CD14-positive monocyte (primary cell): ENCODE results near the gene UGT1A6. TPM values are rescaled to one million over a fixed set of nuclear protein-coding genes. Genes with fewer than 3 reads are reported as not detected.

ENCODE experiments used
- DNase-seq, 3 donors: peaks; one replicate each; pipeline ENCODE4 v3.0.0-alpha.2; 2011 to 2022
- H2AFZ ChIP-seq: 2 replicates; pipeline ENCODE4 v1.6.0; 2012; ENCODE audit warnings: mild to moderate bottlenecking, low read depth, low read length, inconsistent platforms; ENCODE audit not compliant: insufficient read depth, poor library complexity, severe bottlenecking
- H3K27ac ChIP-seq, 2 donors: 1 replicate in 1 of 2; 2 replicates in 1 of 2; pipeline ENCODE4 v1.5.1; 2012 to 2013; ENCODE audit warnings: low read length in 2 of 2, control low read depth in 1 of 2, inconsistent platforms in 1 of 2, low read depth in 1 of 2, mild to moderate bottlenecking in 1 of 2
- H3K27me3 ChIP-seq, 2 donors: one replicate each; pipeline versions ENCODE4 v1.6.0 to v1.6.1; 2011 to 2013; ENCODE audit warnings: low read length in 2 of 2; ENCODE audit not compliant: control insufficient read depth in 2 of 2, insufficient read depth in 2 of 2
- H3K36me3 ChIP-seq, 2 donors: replicated peaks in 1 of 2; 1 replicate in 1 of 2; 2 replicates in 1 of 2; pipeline versions ENCODE4 v1.5.1 to v1.6.1; 2012 to 2013; ENCODE audit warnings: low read length in 2 of 2, control low read depth in 1 of 2, inconsistent platforms in 1 of 2, mild to moderate bottlenecking in 1 of 2; ENCODE audit not compliant: insufficient read depth in 2 of 2, control insufficient read depth in 1 of 2
- H3K4me1 ChIP-seq, 2 donors: 1 replicate in 1 of 2; 2 replicates in 1 of 2; pipeline versions ENCODE4 v1.5.1 to v1.6.1; 2012 to 2013; ENCODE audit warnings: low read length in 2 of 2, control low read depth in 1 of 2, inconsistent platforms in 1 of 2, mild to moderate bottlenecking in 1 of 2, moderate library complexity in 1 of 2; ENCODE audit not compliant: insufficient read depth in 2 of 2, control insufficient read depth in 1 of 2
- H3K4me2 ChIP-seq: replicated peaks from 2 replicates; pipeline ENCODE3; 2012; ENCODE audit warnings: low read length, moderate library complexity, mild to moderate bottlenecking; ENCODE audit not compliant: poor library complexity, severe bottlenecking; ENCODE audit errors: extremely low read depth
- H3K4me3 ChIP-seq, 3 experiments: fragments of 200-600 bp in 1 of 3; sonication (generic) in 1 of 3; replicated peaks in 1 of 3; 1 replicate in 2 of 3; 2 replicates in 1 of 3; pipeline ENCODE4 v1.5.1; 2011 to 2013; ENCODE audit warnings: low read length in 3 of 3, mild to moderate bottlenecking in 3 of 3, control low read depth in 2 of 3, low read depth in 2 of 3, inconsistent platforms in 1 of 3, moderate library complexity in 1 of 3
- H3K79me2 ChIP-seq: 2 replicates; pipeline ENCODE4 v1.6.0; 2012; ENCODE audit warnings: mild to moderate bottlenecking, control low read depth, inconsistent platforms, low read length, moderate library complexity; ENCODE audit not compliant: insufficient read depth
- H3K9ac ChIP-seq: 2 replicates; pipeline ENCODE4 v1.6.0; 2017; ENCODE audit warnings: low read length, mild to moderate bottlenecking; ENCODE audit not compliant: insufficient read depth, poor library complexity, severe bottlenecking
- H3K9me3 ChIP-seq, 2 donors: replicated peaks in 1 of 2; 1 replicate in 1 of 2; 2 replicates in 1 of 2; pipeline versions ENCODE4 v1.5.1 to v1.6.1; 2012 to 2013; ENCODE audit warnings: low read length in 2 of 2, control low read depth in 1 of 2; ENCODE audit not compliant: control insufficient read depth in 1 of 2, insufficient read depth in 1 of 2
- H4K20me1 ChIP-seq: 2 replicates; pipeline ENCODE4 v1.6.0; 2012; ENCODE audit warnings: mild to moderate bottlenecking, low read length, control low read depth, moderate library complexity; ENCODE audit not compliant: insufficient read depth
- H3K27ac Mint-ChIP-seq, 7 donors: one replicate each; pipeline ENCODE4 v1.8.0; 2020; ENCODE audit warnings: mild to moderate bottlenecking in 7 of 7, mixed read lengths in 7 of 7, moderate library complexity in 6 of 7, inconsistent platforms in 2 of 7
- H3K27me3 Mint-ChIP-seq, 3 donors: one replicate each; pipeline ENCODE4 v1.8.0; 2021 to 2022; ENCODE audit warnings: low read depth in 3 of 3, mild to moderate bottlenecking in 3 of 3, mixed read lengths in 3 of 3, moderate library complexity in 3 of 3, inconsistent platforms in 1 of 3
- H3K36me3 Mint-ChIP-seq, 2 donors: one replicate each; pipeline ENCODE4 v1.8.0; 2020; ENCODE audit warnings: mixed read lengths in 2 of 2, inconsistent platforms in 1 of 2, mild to moderate bottlenecking in 1 of 2
- H3K4me1 Mint-ChIP-seq: one replicate; pipeline ENCODE4 v1.8.0; 2020; ENCODE audit warnings: mild to moderate bottlenecking, mixed read lengths
- H3K4me3 Mint-ChIP-seq, 2 donors: one replicate each; pipeline ENCODE4 v1.8.0; 2020; ENCODE audit warnings: mild to moderate bottlenecking in 2 of 2, mixed read lengths in 2 of 2, moderate library complexity in 1 of 2
- H3K9me3 Mint-ChIP-seq, 7 donors: one replicate each; pipeline ENCODE4 v1.8.0; 2020 to 2022; ENCODE audit warnings: mixed read lengths in 7 of 7, mild to moderate bottlenecking in 6 of 7, moderate library complexity in 6 of 7, inconsistent platforms in 2 of 7
- WGBS: methylation state at CpG from one replicate; pipeline ENCODE4 v1.1.5; 2013; ENCODE audit warnings: missing lambda C conversion rate; ENCODE audit not compliant: insufficient coverage; 5-methylcytosine and 5-hydroxymethylcytosine counted together
- intact Hi-C, 2 donors: fragments of 100-400 bp; cut with micrococcal nuclease; formaldehyde crosslinking; loops; one replicate each; pipeline versions ENCODE4 v1.15.0 to v1.15.1; 2023
- polyA plus RNA-seq, 3 donors: library from polyadenylated mRNA; depleted of rRNA in 1 of 3; unstranded in 2 of 3; stranded (reverse) in 1 of 3; fragments of 300-500 nt in 2 of 3; fragments of >200 nt in 1 of 3; fragmentation: Illumina TruSeq in 2 of 3; gene quantifications; 1 replicate in 2 of 3; 2 replicates in 1 of 3; pipeline ENCODE4 v1.2.3, GENCODE V29; 2012 to 2021
- TF ChIP-seq, protein P1 (sequence below): fragments of 200-600 bp; IDR thresholded peaks from one replicate; pipeline ENCODE4 v1.8.0; 2022; ENCODE audit warnings: antibody characterized with exemption, mild to moderate bottlenecking

The UGT1A6 gene
- polyA plus RNA-seq, 3 donors, result not detected

GRCh38 chr2:233758849-233759248 is 66.2 kb downstream of the UGT1A6 start:
- H3K9ac ChIP-seq, result no peak overlapping the region
- H3K9me3 ChIP-seq, result peaks cover 0 to 4% of the 10 kb centered on the region in 2 donors
- no peak overlapping the region for H3K4me2 ChIP-seq
- no peak overlapping the region for H2AFZ ChIP-seq
- DNase-seq, result no peak
- TF ChIP-seq, protein P1, sequence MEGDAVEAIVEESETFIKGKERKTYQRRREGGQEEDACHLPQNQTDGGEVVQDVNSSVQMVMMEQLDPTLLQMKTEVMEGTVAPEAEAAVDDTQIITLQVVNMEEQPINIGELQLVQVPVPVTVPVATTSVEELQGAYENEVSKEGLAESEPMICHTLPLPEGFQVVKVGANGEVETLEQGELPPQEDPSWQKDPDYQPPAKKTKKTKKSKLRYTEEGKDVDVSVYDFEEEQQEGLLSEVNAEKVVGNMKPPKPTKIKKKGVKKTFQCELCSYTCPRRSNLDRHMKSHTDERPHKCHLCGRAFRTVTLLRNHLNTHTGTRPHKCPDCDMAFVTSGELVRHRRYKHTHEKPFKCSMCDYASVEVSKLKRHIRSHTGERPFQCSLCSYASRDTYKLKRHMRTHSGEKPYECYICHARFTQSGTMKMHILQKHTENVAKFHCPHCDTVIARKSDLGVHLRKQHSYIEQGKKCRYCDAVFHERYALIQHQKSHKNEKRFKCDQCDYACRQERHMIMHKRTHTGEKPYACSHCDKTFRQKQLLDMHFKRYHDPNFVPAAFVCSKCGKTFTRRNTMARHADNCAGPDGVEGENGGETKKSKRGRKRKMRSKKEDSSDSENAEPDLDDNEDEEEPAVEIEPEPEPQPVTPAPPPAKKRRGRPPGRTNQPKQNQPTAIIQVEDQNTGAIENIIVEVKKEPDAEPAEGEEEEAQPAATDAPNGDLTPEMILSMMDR, result no peak
- H3K27me3 ChIP-seq, result no peaks in the 10 kb centered on the region
- no peak overlapping the region for H3K27ac ChIP-seq
- H3K4me1 ChIP-seq, result no peaks in the 10 kb centered on the region
- H3K36me3 ChIP-seq, result no peaks in the 10 kb centered on the region
- H3K4me1 Mint-ChIP-seq, result no peaks in the 10 kb centered on the region
- H3K27me3 Mint-ChIP-seq, result peaks cover 0 to 2% (median 0%) of the 10 kb centered on the region in 3 donors
- no peaks in the 10 kb centered on the region for H3K36me3 Mint-ChIP-seq
- WGBS, result 100% methylated on average over 1 of the region's 2 CpGs
- H3K79me2 ChIP-seq, result no peaks in the 10 kb centered on the region
- H3K4me3 Mint-ChIP-seq, result no peak overlapping the region
- intact Hi-C loops, result no loop called here
- no peaks in the 10 kb centered on the region for H4K20me1 ChIP-seq
- H3K9me3 Mint-ChIP-seq, result peaks cover 0 to 11% (median 4%) of the 10 kb centered on the region in 7 donors
- no peak overlapping the region for H3K4me3 ChIP-seq
- no peak overlapping the region for H3K27ac Mint-ChIP-seq

DNA sequence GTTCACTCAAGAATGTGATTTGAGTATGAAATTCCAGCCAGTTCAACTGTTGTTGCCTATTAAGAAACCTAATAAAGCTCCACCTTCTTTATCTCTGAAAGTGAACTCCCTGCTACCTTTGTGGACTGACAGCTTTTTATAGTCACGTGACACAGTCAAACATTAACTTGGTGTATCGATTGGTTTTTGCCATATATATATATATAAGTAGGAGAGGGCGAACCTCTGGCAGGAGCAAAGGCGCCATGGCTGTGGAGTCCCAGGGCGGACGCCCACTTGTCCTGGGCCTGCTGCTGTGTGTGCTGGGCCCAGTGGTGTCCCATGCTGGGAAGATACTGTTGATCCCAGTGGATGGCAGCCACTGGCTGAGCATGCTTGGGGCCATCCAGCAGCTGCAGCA is 67.4 kb downstream of the UGT1A6 start, which contains the start of gene UGT1A1:
Gene UGT1A1, plus strand, starts transcription at position 228 of the 400 bp plus-strand sequence. Its CDS starts 18 bp downstream, at position 246.
- no peaks in the 10 kb centered on the region for H3K4me1 Mint-ChIP-seq
- H3K79me2 ChIP-seq, result no peaks in the 10 kb centered on the region
- H3K4me2 ChIP-seq, result no peak within 1 kb of the TSS
- no peaks in the 10 kb centered on the region for H3K36me3 ChIP-seq
- H3K27me3 ChIP-seq, result no peaks in the 10 kb centered on the region
- no peak within 1 kb of the TSS for H2AFZ ChIP-seq
- H3K27ac ChIP-seq, result no peak within 1 kb of the TSS
- no peak within 1 kb of the TSS for H3K4me3 ChIP-seq
- no peaks in the 10 kb centered on the region for H4K20me1 ChIP-seq
- intact Hi-C loops, result no loop called here
- no peak within 1 kb of the TSS for H3K27ac Mint-ChIP-seq
- H3K36me3 Mint-ChIP-seq, result no peaks in the 10 kb centered on the region
- no peak for DNase-seq
- H3K9me3 ChIP-seq, result peaks cover 0 to 2% of the 10 kb centered on the region in 2 donors
- TF ChIP-seq, protein P1, result no peak
- peaks cover 0 to 7% (median 1%) of the 10 kb centered on the region in 7 donors for H3K9me3 Mint-ChIP-seq
- H3K4me3 Mint-ChIP-seq, result no peak within 1 kb of the TSS
- 83% methylated on average over 3 of the region's 6 CpGs for WGBS
- peaks cover 0 to 2% (median 2%) of the 10 kb centered on the region in 3 donors for H3K27me3 Mint-ChIP-seq
- H3K9ac ChIP-seq, result no peak within 1 kb of the TSS
- H3K4me1 ChIP-seq, result no peaks in the 10 kb centered on the region
